HTR-8/SVneo (cell line): ENCODE measurements around the gene CADM1.

Experiments
- DNase-seq: peaks from one replicate; pipeline ENCODE4 v3.0.0; 2011; ENCODE audit warnings: low spot score, mixed read lengths; ENCODE audit not compliant: insufficient read length
- FAIRE-seq: peaks from 2 replicates; lab custom pipeline; 2011; peaks lifted over from hg19 to GRCh38; lab: Jason Lieb, UNC

Gene CADM1

DNA sequence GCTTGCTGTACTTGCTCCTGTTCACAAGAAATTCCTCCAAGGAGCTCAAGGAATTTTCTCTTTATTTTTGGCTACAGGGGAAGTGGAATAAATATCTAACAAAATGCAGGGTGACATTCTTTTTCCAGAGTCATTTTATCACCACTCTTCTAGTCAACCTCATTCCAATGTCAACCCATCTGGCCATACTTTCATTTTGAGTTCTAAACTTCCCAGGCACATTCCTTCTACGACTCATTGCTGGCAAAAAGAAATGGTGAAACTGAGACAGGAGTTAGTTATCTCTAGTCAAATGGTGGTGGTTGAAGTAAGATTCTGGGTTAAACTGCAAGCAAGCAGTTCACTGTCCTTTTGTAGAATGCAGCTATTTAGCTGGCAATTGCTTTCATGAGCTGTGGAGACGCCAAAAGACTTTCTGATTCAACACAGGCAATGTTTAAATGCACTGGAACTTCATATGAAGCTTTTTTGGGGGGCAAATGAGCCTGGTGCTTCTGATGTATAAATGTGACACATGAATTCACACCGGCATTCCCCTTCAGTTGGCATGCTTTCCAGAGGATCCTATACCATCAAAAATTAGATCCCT is 304.6 kb downstream of the CADM1 start:
- FAIRE-seq, result no peak

DNA sequence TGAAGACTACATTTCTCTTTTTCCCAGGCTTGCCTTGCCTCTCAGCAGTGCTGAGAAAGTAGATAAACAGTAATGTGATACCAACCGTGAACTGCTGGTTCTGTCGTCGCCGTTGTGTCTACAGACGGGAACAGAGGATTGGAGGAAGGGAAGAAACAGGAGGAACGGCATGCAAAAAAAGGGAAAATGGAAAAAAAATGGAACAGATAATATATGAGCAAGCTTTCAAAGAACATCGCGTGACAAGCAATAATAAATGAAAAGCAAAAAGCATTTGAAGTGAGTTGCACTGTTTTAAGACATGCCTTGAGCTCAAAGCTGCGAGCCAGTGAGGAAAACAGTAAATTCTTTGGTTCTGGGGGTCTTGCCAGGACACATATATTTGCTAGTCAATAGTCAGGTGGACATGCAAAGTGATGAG is 305.9 kb downstream of the CADM1 start:
- no peak for DNase-seq
- no peak for FAIRE-seq

More for the DNA sequence above, 304.6 kb downstream of the CADM1 start:
- no peak for DNase-seq

DNA sequence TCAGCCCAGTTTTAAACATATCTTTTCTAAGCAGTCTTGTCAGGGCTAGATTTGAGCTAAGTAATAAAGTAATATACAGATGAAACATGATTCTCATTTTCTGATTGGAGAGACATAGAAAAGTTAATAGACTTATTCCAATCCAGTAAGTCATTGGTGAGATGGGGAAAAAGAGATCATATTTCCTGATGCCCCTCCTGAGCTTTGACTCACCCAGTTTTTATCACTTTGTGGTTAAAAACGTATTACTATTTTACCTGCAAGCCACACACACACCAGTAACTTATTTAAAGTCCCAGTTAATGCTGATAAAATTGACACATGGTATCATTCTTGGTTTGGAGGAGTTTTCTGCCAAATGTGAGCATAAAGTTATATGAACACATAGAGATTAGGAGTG is 306.8 kb downstream of the CADM1 start:
- FAIRE-seq (no peak), DNase-seq (no peak)

- no peak for DNase-seq
- FAIRE-seq, result no peak
These were observed 307.2 kb downstream of the CADM1 start for GRCh38 chr11:115197031-115197430.

DNA sequence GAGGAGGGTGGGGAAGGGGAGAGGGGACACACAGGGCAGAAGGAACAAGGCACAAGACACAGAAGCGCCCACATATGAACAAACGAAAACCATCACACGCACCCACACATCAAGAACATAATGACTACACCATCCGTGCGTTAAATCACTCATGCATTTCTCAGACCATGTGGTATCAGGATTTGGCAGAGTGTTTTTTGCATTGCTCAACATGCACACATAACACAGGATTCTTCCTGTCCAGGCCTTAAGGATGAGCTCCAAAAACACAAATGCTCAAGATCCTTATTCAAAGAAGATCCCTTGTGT is 309.5 kb downstream of the CADM1 start:
- no peak for DNase-seq
- FAIRE-seq, result no peak

GRCh38 chr11:115193914-115194801 is 310.1 kb downstream of the CADM1 start:
- no peak for DNase-seq
- peak; percentile 16 for FAIRE-seq

DNA sequence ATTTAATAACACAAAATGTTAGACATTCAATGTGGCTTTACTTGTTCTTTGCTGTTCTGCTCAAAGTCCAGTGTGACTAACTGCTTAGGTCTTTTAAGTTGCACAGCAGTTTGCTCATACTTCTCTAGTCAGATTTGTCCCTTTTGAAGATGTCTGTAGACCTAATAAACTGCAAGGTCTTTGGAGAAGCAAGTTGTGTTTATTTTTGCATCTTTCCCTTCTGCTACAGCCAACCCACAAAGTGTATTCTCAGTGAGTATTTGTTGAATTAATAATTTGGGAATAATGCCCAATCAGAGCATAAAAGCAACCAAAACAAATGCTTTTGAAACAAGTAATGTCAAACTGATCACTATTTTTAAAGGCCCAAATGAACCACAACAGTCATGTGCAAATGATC is 312.5 kb downstream of the CADM1 start:
- FAIRE-seq (no peak), DNase-seq (no peak)

DNA sequence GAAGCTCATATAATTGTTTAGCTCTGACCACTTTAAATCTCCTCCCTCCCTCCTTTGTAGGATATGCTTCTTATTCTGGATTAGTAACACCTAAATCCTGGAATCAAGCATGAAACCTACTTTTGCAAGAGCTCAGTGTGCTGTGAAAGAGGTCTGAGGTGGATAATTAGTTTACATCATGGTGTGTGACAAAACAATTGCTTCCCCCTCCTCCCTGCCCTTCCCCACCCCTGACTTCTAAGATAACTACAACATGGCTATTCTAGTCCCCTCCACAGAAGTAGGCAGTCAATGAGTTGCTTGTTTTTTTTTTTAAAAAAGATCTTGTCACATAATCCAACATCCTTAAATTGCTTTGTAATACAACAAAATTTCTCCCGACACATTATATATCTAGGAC is 314.0 kb downstream of the CADM1 start:
- no peak for FAIRE-seq
- DNase-seq, result no peak

GRCh38 chr11:115188898-115189278 is 315.3 kb downstream of the CADM1 start:
- no peak for FAIRE-seq

DNA sequence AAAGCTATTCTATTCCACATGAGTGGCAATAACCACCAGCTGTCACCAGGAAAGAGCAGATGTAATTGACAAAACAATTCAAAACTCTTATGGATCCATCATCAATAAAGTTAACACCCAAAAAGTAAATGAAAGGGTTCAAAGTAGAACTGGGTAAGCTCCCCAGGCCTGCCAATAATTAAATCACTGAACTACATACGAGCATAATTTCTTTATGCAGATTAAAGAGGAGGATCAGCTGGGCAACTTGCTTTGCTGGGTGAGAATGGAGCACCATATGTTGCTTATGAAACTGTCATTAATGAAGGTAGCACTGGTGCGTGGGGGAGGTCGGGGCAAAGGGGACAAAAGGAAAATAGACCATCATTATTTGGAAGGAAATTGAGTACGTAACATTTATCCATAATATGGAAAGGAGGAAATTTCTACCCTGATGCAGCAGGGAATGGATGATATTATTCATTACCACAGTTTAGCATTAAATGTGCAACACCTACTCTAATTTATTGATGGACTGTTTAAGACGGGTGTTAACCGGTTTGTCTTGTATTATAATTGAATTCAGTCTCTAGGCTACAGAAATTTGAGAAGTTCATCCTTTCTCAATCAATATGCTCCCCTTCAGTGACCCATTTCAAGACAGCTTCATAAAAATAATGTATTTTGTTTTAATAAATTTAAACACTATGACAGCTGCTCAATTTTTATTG is 315.9 kb downstream of the CADM1 start:
- FAIRE-seq (no peak), DNase-seq (no peak)

More at GRCh38 chr11:115188898-115189278, 315.3 kb downstream of the CADM1 start:
- no peak for DNase-seq

DNA sequence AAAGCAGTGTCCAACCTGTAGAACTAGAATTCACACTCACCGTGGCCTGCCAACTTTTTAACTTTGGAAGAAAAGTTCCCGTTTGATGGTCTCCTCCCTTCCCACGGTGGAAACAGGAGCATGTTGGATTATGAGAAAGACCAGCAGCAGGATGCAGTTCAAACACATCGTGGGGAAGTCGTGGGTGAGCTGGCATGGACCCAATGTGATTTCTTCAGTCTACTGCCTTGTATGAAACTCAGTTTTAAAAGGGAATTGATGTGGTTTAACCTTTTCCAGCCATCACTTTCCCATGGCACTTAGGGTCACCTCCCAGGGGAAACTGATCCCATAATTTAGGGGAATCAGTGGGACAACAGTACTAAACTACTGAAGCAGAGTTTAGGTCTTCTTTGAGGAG is 318.3 kb downstream of the CADM1 start:
- DNase-seq (no peak), FAIRE-seq (no peak)

DNA sequence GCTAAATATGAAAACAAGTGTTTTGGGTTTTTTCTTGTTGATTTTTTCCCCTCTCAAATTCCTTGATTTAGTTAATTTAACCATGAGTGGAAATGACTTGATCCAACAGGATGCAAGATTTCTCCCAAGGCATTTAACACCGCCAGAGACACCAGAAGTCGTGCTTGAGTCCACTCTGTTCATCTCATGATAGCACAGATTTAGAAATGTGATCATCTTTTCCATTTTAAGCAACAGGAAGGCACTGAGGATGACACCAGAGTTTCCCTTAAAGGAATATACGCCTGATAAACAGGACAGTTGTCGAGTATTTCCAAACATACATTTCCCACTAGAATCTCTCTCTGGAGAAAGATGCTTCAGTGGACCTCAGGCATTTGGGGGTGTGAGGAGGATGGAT is 318.7 kb downstream of the CADM1 start:
- DNase-seq (no peak), FAIRE-seq (no peak)

GRCh38 chr11:115184901-115185300 is 319.3 kb downstream of the CADM1 start:
- FAIRE-seq (no peak), DNase-seq (no peak)

DNA sequence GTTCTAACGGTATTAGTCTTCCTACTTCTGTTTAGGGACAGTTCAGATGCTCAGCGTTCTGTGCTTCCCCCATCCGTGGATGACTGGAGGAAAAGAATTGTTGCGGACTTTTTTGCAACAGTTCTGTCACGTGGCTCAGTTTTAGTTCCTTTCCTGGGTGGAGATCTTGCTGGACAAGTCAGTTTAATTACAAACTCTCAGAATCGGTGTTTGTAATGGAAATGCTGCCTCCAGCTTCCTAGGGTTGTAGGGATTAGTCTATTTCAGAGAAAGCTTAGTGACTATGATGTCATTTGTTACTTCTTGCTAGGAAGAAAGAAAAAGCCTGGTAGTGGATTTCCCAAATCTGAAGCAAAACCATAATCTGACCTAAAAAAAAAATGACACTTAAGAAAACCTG is 320.4 kb downstream of the CADM1 start:
- DNase-seq (no peak), FAIRE-seq (no peak)

DNA sequence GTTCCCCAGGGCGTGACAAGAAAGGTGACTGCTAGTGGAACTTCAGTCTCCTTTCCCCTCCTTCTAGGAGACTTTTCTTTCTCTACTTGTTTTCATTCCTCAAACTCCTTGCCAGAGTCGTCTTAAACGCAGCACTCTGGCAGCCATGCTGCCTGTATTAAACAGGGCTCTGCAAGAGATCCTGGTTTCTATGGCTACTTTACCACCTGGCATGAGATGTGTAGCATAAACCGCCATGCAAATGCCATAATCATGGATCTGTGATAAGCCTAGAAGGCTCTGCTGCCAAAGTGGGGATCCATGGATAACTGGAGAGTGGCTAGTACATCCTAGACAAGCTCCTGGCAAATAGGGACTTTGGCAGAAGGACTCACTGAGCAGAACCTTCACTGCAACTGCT is 321.1 kb downstream of the CADM1 start:
- no peak for FAIRE-seq
- DNase-seq, result no peak

DNA sequence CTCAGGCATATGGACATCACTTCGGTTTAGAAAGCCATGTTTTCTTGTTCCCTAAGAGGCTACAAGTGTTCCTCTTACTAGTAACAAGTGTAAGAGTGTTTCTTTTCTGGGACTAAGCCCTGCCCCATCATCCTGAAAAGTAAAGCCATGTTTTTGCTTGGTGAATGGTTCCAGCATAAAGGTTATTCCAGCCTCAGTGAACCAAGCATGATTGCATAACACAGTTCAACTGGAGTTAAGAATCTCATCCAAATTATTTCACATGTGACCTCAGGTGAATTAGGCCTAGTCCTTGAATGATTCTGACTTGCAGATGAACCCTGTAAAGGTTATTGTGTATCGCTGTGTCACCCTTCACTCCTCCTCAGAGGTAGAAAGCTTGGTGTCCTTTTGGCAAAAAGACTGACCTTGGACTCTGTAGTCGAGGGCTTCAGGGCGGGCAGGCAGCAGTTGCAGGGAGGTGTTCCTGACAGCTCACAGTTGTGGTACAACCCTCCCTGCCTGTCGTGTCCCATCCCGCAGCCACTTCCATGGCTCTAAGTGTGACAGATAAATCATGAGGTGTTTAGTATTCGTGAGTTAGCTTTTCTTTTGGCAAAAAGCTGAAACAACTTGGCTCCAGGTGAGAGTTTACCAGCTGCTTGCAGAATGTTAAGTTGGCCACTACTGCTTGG is 321.8 kb downstream of the CADM1 start:
- DNase-seq (no peak), FAIRE-seq (no peak)

DNA sequence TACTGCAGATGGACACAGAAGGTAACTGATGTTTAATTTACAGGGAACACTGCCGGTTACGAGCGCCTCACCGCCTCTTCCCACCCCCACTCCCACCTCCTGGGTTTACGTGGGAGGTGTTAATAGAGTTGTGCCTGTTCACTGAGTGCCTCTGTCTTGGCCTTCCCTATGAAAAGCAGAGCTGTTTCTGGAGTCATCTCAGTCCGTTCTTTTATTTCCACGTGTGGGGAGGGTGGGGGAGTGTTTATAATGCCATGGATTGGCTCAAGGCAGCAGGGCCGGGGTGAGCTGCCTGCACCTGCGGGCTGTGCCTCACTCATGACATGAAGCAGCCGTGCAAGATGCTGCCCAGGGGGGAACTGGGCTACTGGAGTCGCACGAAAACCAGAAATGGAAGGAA is 322.7 kb downstream of the CADM1 start:
- FAIRE-seq (no peak), DNase-seq (no peak)

- FAIRE-seq (no peak), DNase-seq (no peak)
These were observed 323.9 kb downstream of the CADM1 start for GRCh38 chr11:115180272-115180671.

GRCh38 chr11:115179636-115180035 is 324.6 kb downstream of the CADM1 start:
- FAIRE-seq, result no peak
- DNase-seq, result no peak

GRCh38 chr11:115178705-115179104 is 325.5 kb downstream of the CADM1 start:
- FAIRE-seq, result no peak
- no peak for DNase-seq

GRCh38 chr11:115173136-115173535 is 331.1 kb downstream of the CADM1 start:
- FAIRE-seq, result no peak

More at GRCh38 chr11:115173136-115173535, 331.1 kb downstream of the CADM1 start:
- DNase-seq, result no peak
